ENCODE data around the gene TNS4. TPM values are rescaled to one million over a fixed set of nuclear protein-coding genes. Genes with fewer than 3 reads are reported as not detected.

The TNS4 gene
- total and polyA plus RNA-seq, 2 donors (not counting 1 experiment from before 2014, with no cell fraction given): not detected

DNA sequence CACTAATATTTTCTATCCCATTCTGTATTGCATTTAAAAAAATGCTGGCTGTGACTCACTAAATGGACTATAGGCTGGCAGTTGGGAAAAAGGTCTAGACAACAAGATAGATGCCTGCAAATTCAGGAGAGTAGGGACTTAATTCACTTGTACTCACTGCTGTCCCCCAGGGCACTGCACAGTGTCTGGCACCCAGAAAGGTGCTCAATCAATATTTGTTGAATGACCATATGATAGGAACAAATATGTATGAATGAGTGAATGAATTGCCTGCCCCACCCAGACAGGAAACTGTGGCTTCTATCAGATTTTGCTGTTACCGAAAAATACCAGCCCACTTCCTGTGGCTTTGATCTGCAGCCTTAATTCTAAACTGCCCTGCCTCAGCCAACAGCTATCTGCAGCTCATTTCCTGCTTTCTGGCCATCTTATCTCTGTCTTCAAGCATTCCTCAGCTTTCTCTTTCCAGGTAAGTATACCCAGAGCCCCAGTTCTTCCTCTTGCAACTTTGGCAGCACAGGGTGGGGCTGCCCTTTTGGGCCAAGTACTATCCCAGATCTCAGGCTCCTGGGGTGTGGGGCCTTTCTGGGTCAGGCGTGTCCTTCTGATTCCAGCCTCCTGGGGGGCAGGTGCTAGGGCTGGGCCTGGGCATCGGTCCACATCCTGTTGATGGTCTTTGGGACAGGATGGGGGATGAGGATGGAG is 15.3 kb upstream of the TNS4 start:
- ATAC-seq (ENCODE audit: low read depth): peak; percentile 88
- no peaks in the 10 kb centered on the region for H3K27me3 ChIP-seq (replicated peaks in 1 of 4; ENCODE audit: control extremely low read depth in 1 of 4, control insufficient read depth in 3 of 4, insufficient read depth in 4 of 4, low read length in 3 of 4)
- H3K4me3 ChIP-seq (ENCODE audit: control extremely low read depth in 1 of 5, extremely low read depth in 1 of 5, insufficient read depth in 1 of 5, low read depth in 2 of 5, low read length in 4 of 5): peak overlapping the region; percentile 3 to 52 (median 40)
- WGBS (ENCODE audit: insufficient coverage): 0% methylated on average over 3 of the region's 3 CpGs
- intact Hi-C loops (cut with micrococcal nuclease): loop anchor here (1.0 to 2.0 kb wide), 2 partner anchors 16 to 36 kb away; no protein-coding TSS in a partner anchor
- H3K4me3 Mint-ChIP-seq: peak overlapping the region; percentile 89
- CTCF ChIA-PET: interaction anchor here (0.9 to 4.8 kb wide), 10 partner anchors 11 to 106 kb away, joined by 3 to 46 read pairs (median 4); partner anchors contain the start of genes IGFBP4 and TOP2A
- no peak overlapping the region for H2AFZ ChIP-seq (ENCODE audit: insufficient read depth, low read depth, low read length, poor library complexity, severe bottlenecking)
- H4K20me1 ChIP-seq (ENCODE audit: control insufficient read depth, insufficient read depth, low read length, poor library complexity, severe bottlenecking): no peaks in the 10 kb centered on the region
- H3K4me1 ChIP-seq (ENCODE audit: control insufficient read depth in 2 of 2, insufficient read depth in 2 of 2, low read length in 2 of 2): peaks cover 46 to 56% of the 10 kb centered on the region in 2 donors
- POLR2A ChIA-PET: interaction anchor here (0.5 to 1.3 kb wide), 4 partner anchors 14 to 41 kb away, joined by 3 to 6 read pairs (median 3); no protein-coding TSS in a partner anchor
- peaks cover 20% of the 10 kb centered on the region for H3K79me2 ChIP-seq (ENCODE audit: control insufficient read depth, insufficient read depth, low read length)
- no peaks in the 10 kb centered on the region for H3K27me3 Mint-ChIP-seq
- H3K9ac ChIP-seq (ENCODE audit: low read length): peak overlapping the region; percentile 41
- H3K9me3 Mint-ChIP-seq (ENCODE audit: insufficient read depth): no peaks in the 10 kb centered on the region
- H3K27ac Mint-ChIP-seq: peak overlapping the region; percentile 81
- peaks cover 62% of the 10 kb centered on the region for H3K4me1 Mint-ChIP-seq
- no peaks in the 10 kb centered on the region for H3K9me3 ChIP-seq (ENCODE audit: control extremely low read depth in 1 of 3, control insufficient read depth in 2 of 3, insufficient read depth in 1 of 3, low read length in 2 of 3)
- peak; percentile 74 for DNase-seq
- TF ChIP-seq, protein P1, sequence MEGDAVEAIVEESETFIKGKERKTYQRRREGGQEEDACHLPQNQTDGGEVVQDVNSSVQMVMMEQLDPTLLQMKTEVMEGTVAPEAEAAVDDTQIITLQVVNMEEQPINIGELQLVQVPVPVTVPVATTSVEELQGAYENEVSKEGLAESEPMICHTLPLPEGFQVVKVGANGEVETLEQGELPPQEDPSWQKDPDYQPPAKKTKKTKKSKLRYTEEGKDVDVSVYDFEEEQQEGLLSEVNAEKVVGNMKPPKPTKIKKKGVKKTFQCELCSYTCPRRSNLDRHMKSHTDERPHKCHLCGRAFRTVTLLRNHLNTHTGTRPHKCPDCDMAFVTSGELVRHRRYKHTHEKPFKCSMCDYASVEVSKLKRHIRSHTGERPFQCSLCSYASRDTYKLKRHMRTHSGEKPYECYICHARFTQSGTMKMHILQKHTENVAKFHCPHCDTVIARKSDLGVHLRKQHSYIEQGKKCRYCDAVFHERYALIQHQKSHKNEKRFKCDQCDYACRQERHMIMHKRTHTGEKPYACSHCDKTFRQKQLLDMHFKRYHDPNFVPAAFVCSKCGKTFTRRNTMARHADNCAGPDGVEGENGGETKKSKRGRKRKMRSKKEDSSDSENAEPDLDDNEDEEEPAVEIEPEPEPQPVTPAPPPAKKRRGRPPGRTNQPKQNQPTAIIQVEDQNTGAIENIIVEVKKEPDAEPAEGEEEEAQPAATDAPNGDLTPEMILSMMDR (IDR thresholded peaks at IDR 0.05): no peak
- no peak for TF ChIP-seq EZH2 (IDR thresholded peaks at IDR 0.05; ENCODE audit: borderline replicate concordance, insufficient read depth, low read depth, low read length, poor library complexity, severe bottlenecking)
- H3K27ac ChIP-seq (ENCODE audit: low read length in 2 of 2): no peak overlapping the region
- peaks cover 0 to 9% of the 10 kb centered on the region in 2 experiments for H3K36me3 ChIP-seq (replicated peaks in 1 of 2; ENCODE audit: control extremely low read depth in 1 of 2, control insufficient read depth in 1 of 2, extremely low read depth in 1 of 2, insufficient read depth in 2 of 2, low read length in 1 of 2)
- peak overlapping the region; percentile 77 for H3K4me2 ChIP-seq (replicated peaks; ENCODE audit: low read depth, low read length, poor library complexity, severe bottlenecking)

All from B cell (primary cell).